MG63 (cell line): ENCODE data around the gene CHST1. TPM values are rescaled to one million over a fixed set of nuclear protein-coding genes. Genes with fewer than 3 reads are reported as not detected.

Source experiments
- DNase-seq: peaks from one replicate; pipeline ENCODE4 v3.0.0-alpha.2; 2020
- H3K27me3 ChIP-seq: fragments of 250-450 bp; sonication (Bioruptor Pico); 2 replicates; pipeline ENCODE4 v1.5.1; 2020; ENCODE audit warnings: mild to moderate bottlenecking, moderate library complexity
- H3K36me3 ChIP-seq: fragments of 250-450 bp; sonication (Bioruptor Pico); 2 replicates; pipeline ENCODE4 v1.5.1; 2020; ENCODE audit warnings: mild to moderate bottlenecking, moderate library complexity
- H3K4me3 ChIP-seq: fragments of 250-450 bp; sonication (Bioruptor Pico); 2 replicates; pipeline ENCODE4 v1.5.1; 2020; ENCODE audit warnings: mild to moderate bottlenecking, moderate library complexity
- H3K9me3 ChIP-seq: fragments of 250-450 bp; sonication (Bioruptor Pico); 2 replicates; pipeline ENCODE4 v1.5.1; 2020; ENCODE audit warnings: mild to moderate bottlenecking, moderate library complexity
- total RNA-seq: library from RNA; depleted of rRNA; stranded (reverse); fragments of >200 nt; shearing (Covaris generic); gene quantifications from 2 replicates; pipeline ENCODE4 v1.2.3, GENCODE V29; 2014; ENCODE audit warnings: low replicate concordance

The CHST1 gene
- total RNA-seq, 1 experiment from 2014 or later = not detected

- Histone ChIP-seq H3K36me3 (no peaks in the 10 kb centered on the region), H3K4me3 (peak overlapping the region; percentile 39), H3K27me3 (peaks cover 3% of the 10 kb centered on the region; the same call in 1 of the 2 replicates), H3K9me3 (no peaks in the 10 kb centered on the region)
- DNase-seq = no peak
Observed at GRCh38 chr11:45664376-45665205, 831 bp downstream of the CHST1 start.

- Histone ChIP-seq H3K4me3 (no peak overlapping the region), H3K36me3 (no peaks in the 10 kb centered on the region), H3K27me3 (peaks cover 3% of the 10 kb centered on the region; the same call in 1 of the 2 replicates), H3K9me3 (no peaks in the 10 kb centered on the region)
- DNase-seq = no peak
Observed at GRCh38 chr11:45663486-45664375, 1.7 kb downstream of the CHST1 start.

DNA sequence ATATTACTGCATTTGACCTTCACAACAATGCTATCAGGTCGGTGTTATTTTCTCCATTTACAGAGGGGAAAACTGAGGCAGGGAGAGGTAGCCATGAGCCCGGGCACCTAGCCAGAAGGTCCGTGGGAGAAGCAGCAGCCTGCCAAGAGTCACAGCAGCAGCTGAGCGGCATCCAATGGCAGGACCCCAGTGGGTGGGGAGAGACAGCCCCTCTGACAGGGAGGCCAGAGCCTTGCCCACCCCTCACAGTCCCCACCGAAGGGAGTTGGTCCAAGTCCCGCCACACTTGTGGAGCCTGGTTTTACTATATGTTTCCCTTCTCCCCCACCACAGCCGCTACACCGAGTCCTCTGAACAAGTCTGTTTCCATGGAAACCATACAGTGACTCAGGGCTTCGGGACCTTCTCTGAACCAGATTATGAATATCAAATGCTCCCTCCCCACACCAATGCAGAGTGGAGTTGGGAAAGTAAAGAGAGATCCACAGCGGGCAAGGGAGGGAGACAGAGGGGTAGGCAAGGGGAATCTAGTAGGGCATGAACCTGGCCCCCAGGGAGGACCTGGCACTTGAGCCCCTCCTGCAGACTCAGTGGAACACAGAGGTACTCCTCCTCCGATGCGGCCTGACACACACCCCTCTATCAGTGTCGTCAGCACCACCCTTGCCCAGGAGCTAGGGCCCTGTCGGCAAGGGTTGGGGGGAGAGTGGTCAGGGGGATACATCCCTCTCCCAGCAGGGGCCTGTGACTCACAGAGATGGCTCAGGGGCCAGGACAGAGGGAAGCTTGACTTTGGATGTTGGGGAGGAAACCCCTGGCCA, 2.5 kb downstream of the CHST1 start:
- Histone ChIP-seq H3K36me3 (no peaks in the 10 kb centered on the region), H3K4me3 (no peak overlapping the region), H3K9me3 (no peaks in the 10 kb centered on the region), H3K27me3 (peaks cover 3% of the 10 kb centered on the region; the same call in 1 of the 2 replicates)
- peak; percentile 42 for DNase-seq

DNA sequence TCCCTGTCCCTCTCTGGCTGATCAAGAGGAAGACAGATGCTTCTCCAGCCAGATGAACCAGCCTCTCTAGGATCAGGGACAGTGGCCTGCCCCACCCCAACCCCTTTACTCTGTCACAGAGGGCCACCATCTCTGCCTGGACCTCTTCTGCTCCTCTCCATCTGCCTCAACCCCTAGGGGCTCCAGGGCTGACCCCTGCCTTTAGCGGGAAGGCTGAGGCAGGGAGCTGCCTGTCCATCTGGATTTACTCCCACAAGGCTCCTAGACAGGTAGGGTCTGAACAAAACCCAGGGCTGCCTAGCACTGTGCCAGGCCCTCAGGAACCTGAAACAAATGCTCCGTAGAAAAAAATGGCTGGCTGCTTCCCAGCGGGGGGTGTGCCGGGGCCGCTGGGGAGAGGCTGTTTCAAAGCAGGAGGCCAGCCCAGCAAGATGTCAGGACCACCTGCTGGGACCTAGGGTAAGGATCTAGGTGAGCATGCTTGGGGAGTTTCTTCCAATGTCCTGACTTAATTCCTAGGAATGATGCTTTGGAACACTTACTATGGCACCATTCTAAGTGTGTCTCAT, 3.2 kb downstream of the CHST1 start:
- Histone ChIP-seq H3K36me3 (no peaks in the 10 kb centered on the region), H3K9me3 (no peaks in the 10 kb centered on the region), H3K4me3 (no peak overlapping the region), H3K27me3 (peaks cover 3% of the 10 kb centered on the region; the same call in 1 of the 2 replicates)
- DNase-seq = no peak

GRCh38 chr11:45661439-45662055, 3.9 kb downstream of the CHST1 start:
- no peak for DNase-seq
- Histone ChIP-seq H3K36me3 (no peaks in the 10 kb centered on the region), H3K27me3 (peaks cover 3% of the 10 kb centered on the region; the same call in 1 of the 2 replicates), H3K9me3 (no peaks in the 10 kb centered on the region), H3K4me3 (no peak overlapping the region)

- no peak for DNase-seq
Observed at GRCh38 chr11:45660729-45661438, 4.5 kb downstream of the CHST1 start.

GRCh38 chr11:45659818-45660160, 5.6 kb downstream of the CHST1 start:
- Histone ChIP-seq H3K27me3 (peaks cover 3% of the 10 kb centered on the region; the same call in 1 of the 2 replicates), H3K9me3 (no peaks in the 10 kb centered on the region), H3K36me3 (no peaks in the 10 kb centered on the region), H3K4me3 (no peak overlapping the region)
- no peak for DNase-seq

More at GRCh38 chr11:45660729-45661438, 4.5 kb downstream of the CHST1 start:
- Histone ChIP-seq H3K27me3 (peaks cover 3% of the 10 kb centered on the region; the same call in 1 of the 2 replicates), H3K4me3 (no peak overlapping the region), H3K9me3 (no peaks in the 10 kb centered on the region), H3K36me3 (no peaks in the 10 kb centered on the region)

- no peak overlapping the region for H3K4me3 ChIP-seq
- peaks cover under 1% of the 10 kb centered on the region; the same call in 1 of the 2 replicates for H3K27me3 ChIP-seq
- no peaks in the 10 kb centered on the region for H3K36me3 ChIP-seq
- DNase-seq = no peak
- H3K9me3 ChIP-seq = no peaks in the 10 kb centered on the region
Observed at GRCh38 chr11:45659031-45659817, 6.2 kb downstream of the CHST1 start.

DNA sequence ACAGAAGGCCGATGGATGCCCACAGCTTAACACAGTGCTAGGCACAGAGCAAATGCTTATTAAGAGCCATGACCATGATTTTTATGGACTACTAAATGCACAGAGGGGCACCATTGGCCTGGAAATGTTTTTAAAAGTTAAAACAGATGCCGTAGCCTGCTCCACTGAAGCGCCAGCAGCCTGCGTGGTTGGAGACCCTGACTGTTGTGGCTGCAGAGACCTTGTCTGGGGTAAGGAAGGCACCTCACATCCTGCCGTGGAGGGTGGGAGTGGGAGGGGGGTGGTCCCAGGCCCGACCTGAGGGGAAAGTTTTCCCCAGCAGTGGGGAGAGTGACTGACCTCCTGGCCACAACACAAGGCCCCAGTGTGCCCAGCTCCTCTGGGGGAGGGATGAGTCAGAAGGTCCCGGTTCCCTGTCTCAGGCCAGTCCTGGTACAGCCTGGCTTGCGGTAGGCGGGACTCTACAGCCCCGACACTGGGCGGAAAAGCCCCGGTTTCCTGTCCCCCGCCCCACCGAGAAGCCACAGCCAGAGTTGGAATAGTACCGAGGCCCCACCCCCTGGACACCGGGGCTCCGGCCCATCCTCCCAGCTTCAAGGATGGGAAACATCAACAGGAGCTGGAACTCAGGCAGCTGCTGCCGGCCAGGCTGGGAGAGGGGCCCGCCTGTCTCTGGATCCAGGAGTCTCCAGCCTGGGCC, 7.0 kb downstream of the CHST1 start:
- DNase-seq = peak; percentile 64
- no peaks in the 10 kb centered on the region for H3K27me3 ChIP-seq
- H3K9me3 ChIP-seq = no peaks in the 10 kb centered on the region
- no peaks in the 10 kb centered on the region for H3K36me3 ChIP-seq
- H3K4me3 ChIP-seq = no peak overlapping the region

GRCh38 chr11:45657496-45658260, 7.7 kb downstream of the CHST1 start:
- Histone ChIP-seq H3K4me3 (no peak overlapping the region), H3K27me3 (no peaks in the 10 kb centered on the region), H3K9me3 (no peaks in the 10 kb centered on the region), H3K36me3 (no peaks in the 10 kb centered on the region)
- DNase-seq = no peak

DNA sequence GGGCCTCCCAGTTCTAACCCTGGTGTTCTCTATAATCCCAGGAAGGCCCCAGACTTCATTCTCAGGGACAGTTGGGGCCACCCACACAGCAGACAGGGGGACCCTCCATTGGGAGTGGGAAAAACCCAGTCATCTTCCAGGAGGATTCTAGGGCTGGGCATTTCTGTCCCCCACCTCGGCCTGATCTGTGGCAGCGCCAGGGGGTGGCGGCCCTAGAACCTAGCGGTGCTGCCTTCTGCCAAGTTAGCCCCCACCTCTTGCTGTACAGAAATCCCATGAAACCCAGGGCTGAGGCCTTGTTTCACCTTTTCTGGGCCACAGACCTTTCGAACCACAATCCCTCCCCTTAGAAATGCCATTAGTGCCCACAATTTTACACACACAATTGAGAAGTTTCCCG, 9.6 kb downstream of the CHST1 start:
- H3K9me3 ChIP-seq = no peaks in the 10 kb centered on the region
- no peak for DNase-seq

DNA sequence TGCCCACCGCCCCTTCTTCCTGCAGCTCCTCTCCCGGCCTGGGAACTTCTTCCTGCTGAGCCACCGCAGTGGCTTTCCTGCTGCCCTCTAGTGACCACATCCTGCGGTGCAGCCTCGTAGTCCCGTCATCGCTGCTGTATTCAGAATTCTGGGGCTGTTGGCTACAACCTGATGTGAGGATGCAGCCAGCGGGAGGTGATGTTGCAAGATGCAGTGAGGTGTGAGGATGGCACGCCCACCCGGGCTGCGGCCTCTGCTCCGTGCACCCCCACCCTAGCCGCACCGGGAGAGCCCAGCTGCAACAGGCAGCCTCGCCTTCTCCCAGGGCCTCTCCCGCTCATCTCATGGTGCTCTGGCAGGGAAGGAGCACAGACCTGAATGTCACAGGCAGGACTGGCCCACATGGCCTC, 10.1 kb downstream of the CHST1 start:
- no peak overlapping the region for H3K4me3 ChIP-seq
- H3K27me3 ChIP-seq = no peaks in the 10 kb centered on the region
- no peaks in the 10 kb centered on the region for H3K36me3 ChIP-seq
- no peaks in the 10 kb centered on the region for H3K9me3 ChIP-seq
- DNase-seq = peak; percentile 59

More for the DNA sequence above, 9.6 kb downstream of the CHST1 start:
- Histone ChIP-seq H3K27me3 (no peaks in the 10 kb centered on the region), H3K4me3 (no peak overlapping the region), H3K36me3 (no peaks in the 10 kb centered on the region)

GRCh38 chr11:45655012-45655283, 10.5 kb downstream of the CHST1 start:
- Histone ChIP-seq H3K9me3 (no peaks in the 10 kb centered on the region), H3K27me3 (no peaks in the 10 kb centered on the region), H3K4me3 (no peak overlapping the region), H3K36me3 (no peaks in the 10 kb centered on the region)
- DNase-seq = no peak
